ENCODE results near the gene RAPGEF2. TPM values are rescaled to one million over a fixed set of nuclear protein-coding genes. Genes with fewer than 3 reads are reported as not detected.
A peak's percentile ranks its signal among the peaks of the same experiment; 100 is the strongest.

Gene RAPGEF2
- total and polyA plus RNA-seq, 2 experiments from 2014 or later, result 17.3 to 96.0 TPM

DNA sequence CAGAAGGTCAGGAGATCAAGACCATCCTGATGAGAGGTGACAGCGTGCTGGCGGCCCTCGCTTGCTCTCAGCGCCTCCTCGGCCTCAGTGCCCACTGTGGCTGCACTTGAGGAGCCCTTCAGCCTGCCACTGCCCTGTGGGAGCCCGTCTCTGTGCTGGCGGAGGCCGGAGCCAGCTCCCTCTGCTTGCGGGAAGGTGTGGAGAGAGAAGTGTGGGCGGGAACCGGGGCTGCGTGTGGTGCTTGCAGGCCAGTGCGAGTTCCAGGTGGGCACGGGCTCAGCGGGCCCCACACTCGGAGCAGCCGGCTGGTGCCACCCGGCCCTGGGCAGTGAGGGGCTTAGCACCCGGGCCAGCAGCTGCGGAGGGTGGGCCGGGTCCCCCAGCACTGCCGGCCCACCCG, 286.9 kb downstream of the RAPGEF2 start:
- TF ChIP-seq CTCF (IDR thresholded peaks at IDR 0.05; ENCODE audit: low read depth, low read length), result no peak
- Histone ChIP-seq H3K9me3 (ENCODE audit: low read depth) (no peaks in the 10 kb centered on the region), H3K27me3 (no peaks in the 10 kb centered on the region), H3K36me3 (no peaks in the 10 kb centered on the region), H3K27ac (no peak overlapping the region), H3K4me3 (no peak overlapping the region), H3K4me1 (ENCODE audit: low read depth) (peaks cover under 1% of the 10 kb centered on the region)
- DNase-seq (ENCODE audit: low read depth in 1 of 2, low spot score in 1 of 2), result no peak

DNA sequence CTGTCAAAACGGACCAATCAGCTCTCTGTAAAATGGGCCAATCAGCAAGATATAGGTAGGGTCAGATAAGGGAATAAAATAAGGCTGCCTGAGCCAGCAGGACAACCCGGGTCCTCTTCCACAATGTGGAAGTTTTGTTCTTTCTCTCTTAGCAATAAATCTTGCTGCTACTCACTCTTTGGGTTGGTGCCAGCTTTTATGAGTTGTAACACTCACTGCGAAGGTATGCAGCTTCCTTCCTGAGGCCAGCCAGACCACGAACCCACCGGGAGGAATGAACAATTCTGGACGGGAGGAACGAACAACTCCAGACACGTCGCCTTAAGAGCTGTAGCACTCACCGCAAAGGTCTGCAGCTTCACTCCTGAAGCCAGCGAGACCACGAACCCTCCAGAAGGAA, 287.8 kb downstream of the RAPGEF2 start:
- H3K9me3 ChIP-seq (ENCODE audit: low read depth), result no peaks in the 10 kb centered on the region
- no peak overlapping the region for H3K27ac ChIP-seq
- peak in 1 of 2 donors; percentile 96 for DNase-seq (ENCODE audit: low read depth in 1 of 2, low spot score in 1 of 2)
- H3K27me3 ChIP-seq, result no peaks in the 10 kb centered on the region
- H3K36me3 ChIP-seq, result no peaks in the 10 kb centered on the region
- no peaks in the 10 kb centered on the region for H3K4me1 ChIP-seq (ENCODE audit: low read depth)
- H3K4me3 ChIP-seq, result no peak overlapping the region
- TF ChIP-seq CTCF (IDR thresholded peaks at IDR 0.05; ENCODE audit: low read depth, low read length), result no peak

- Histone ChIP-seq H3K9me3 (ENCODE audit: low read depth) (no peaks in the 10 kb centered on the region), H3K4me3 (no peak overlapping the region), H3K36me3 (no peaks in the 10 kb centered on the region), H3K27me3 (no peaks in the 10 kb centered on the region), H3K4me1 (ENCODE audit: low read depth) (peaks cover 4% of the 10 kb centered on the region), H3K27ac (no peak overlapping the region)
- DNase-seq (ENCODE audit: low read depth in 1 of 2, low spot score in 1 of 2), result no peak
- TF ChIP-seq CTCF (IDR thresholded peaks at IDR 0.05; ENCODE audit: low read depth, low read length), result no peak
Measured at GRCh38 chr4:159395693-159396092, 292.8 kb downstream of the RAPGEF2 start.

- H3K9me3 ChIP-seq (ENCODE audit: low read depth), result no peaks in the 10 kb centered on the region
- TF ChIP-seq CTCF (IDR thresholded peaks at IDR 0.05; ENCODE audit: low read depth, low read length), result no peak
- H3K27me3 ChIP-seq, result no peaks in the 10 kb centered on the region
- no peak overlapping the region for H3K27ac ChIP-seq
- peaks cover 9% of the 10 kb centered on the region for H3K4me1 ChIP-seq (ENCODE audit: low read depth)
- no peaks in the 10 kb centered on the region for H3K36me3 ChIP-seq
- no peak for DNase-seq (ENCODE audit: low read depth in 1 of 2, low spot score in 1 of 2)
- H3K4me3 ChIP-seq, result no peak overlapping the region
Measured at GRCh38 chr4:159396151-159396550, 293.3 kb downstream of the RAPGEF2 start.

- H3K27me3 ChIP-seq, result no peaks in the 10 kb centered on the region
- TF ChIP-seq CTCF (IDR thresholded peaks at IDR 0.05; ENCODE audit: low read depth, low read length), result no peak
- no peaks in the 10 kb centered on the region for H3K36me3 ChIP-seq
- peaks cover 16% of the 10 kb centered on the region for H3K4me1 ChIP-seq (ENCODE audit: low read depth)
- no peak for DNase-seq (ENCODE audit: low read depth in 1 of 2, low spot score in 1 of 2)
- H3K4me3 ChIP-seq, result no peak overlapping the region
- H3K9me3 ChIP-seq (ENCODE audit: low read depth), result no peaks in the 10 kb centered on the region
- H3K27ac ChIP-seq, result no peak overlapping the region
Measured at GRCh38 chr4:159398236-159398638, 295.4 kb downstream of the RAPGEF2 start.
